ENCODE results near the gene GFRA1.

Gene GFRA1

DNA sequence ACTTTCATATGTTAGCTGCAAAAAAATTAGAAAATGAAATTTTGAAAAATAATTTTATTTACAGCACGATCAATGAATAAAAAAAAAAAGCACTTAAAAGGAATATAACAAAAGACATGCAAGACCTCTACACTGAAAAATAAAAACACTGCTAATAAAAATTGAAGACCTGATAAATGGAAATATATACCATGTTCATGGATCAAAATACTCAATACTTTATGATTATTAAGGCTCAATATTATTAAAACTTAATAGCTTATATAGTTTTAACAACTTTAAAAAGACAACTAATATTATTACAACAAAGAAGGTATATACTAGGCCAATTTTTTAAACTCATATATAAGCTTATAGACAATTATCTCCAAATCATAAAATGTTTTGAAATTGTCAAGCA lies 143.0 kb downstream of the GFRA1 start:
- no peak overlapping the region for H3K4me3 ChIP-seq (ENCODE audit: low read depth, low read length)
- DNase-seq (ENCODE audit: low read depth): no peak
- TF ChIP-seq, protein P1, sequence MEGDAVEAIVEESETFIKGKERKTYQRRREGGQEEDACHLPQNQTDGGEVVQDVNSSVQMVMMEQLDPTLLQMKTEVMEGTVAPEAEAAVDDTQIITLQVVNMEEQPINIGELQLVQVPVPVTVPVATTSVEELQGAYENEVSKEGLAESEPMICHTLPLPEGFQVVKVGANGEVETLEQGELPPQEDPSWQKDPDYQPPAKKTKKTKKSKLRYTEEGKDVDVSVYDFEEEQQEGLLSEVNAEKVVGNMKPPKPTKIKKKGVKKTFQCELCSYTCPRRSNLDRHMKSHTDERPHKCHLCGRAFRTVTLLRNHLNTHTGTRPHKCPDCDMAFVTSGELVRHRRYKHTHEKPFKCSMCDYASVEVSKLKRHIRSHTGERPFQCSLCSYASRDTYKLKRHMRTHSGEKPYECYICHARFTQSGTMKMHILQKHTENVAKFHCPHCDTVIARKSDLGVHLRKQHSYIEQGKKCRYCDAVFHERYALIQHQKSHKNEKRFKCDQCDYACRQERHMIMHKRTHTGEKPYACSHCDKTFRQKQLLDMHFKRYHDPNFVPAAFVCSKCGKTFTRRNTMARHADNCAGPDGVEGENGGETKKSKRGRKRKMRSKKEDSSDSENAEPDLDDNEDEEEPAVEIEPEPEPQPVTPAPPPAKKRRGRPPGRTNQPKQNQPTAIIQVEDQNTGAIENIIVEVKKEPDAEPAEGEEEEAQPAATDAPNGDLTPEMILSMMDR (IDR thresholded peaks at IDR 0.05; ENCODE audit: insufficient read depth, low read depth, low read length, missing control alignments): no peak

DNA sequence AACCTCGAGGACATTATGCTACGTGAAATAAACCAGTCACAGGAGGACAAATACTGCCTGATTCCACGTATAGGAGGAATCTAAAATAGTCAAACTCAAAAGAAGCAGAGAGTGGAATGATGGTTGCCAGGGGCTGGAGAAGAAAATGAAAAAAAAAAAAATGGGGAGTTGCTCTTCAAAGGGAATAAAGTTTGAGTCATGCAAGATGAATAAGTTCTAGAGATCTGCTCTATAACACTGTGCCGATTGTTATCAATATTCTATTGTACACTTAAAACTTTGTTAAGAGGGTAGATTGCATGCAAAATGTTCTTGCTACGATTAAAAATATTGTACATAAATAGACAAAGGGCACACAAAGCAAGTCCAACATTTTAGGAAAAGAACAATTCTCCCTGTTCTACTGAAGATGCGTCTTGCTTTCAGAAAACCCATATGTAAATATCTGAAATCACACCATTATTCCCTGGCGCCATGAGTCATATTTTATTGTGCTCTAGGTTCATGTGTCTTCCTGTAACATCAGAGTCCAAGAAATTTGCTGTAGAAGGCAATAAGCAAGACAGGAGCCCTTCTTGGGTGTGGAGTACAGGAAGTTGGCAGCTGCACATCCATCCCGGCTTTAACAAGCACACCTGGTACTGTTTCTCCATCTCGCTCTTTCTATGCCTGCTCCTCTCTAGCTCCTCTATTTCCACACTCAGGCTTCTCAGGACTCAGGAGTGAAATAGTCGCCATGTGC lies 145.9 kb downstream of the GFRA1 start:
- DNase-seq (ENCODE audit: low read depth): no peak
- H3K4me3 ChIP-seq (ENCODE audit: low read depth, low read length): no peak overlapping the region
- TF ChIP-seq, protein P1 (IDR thresholded peaks at IDR 0.05; ENCODE audit: insufficient read depth, low read depth, low read length, missing control alignments): no peak

DNA sequence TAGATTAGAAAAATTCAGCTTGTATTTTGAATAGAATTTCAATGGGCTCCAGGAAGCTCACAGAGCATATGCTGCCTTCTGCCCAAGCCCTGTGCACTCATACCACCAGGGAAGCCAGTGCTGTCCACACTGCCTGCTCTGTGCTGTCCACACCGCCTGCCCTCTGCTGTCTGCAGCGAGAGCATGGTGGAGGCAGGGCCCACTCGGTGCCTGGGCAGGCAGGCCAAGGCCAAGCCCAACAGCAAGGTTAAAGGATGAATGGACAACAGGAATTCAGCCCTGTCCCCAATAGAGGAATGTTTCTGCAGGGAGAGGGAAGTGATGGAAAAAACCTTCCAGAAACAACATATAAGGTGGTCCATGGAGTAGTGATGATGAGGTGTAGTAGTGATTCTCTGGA lies 146.8 kb downstream of the GFRA1 start:
- H3K4me3 ChIP-seq (ENCODE audit: low read depth, low read length): no peak overlapping the region
- TF ChIP-seq, protein P1 (IDR thresholded peaks at IDR 0.05; ENCODE audit: insufficient read depth, low read depth, low read length, missing control alignments): no peak
- DNase-seq (ENCODE audit: low read depth): no peak

DNA sequence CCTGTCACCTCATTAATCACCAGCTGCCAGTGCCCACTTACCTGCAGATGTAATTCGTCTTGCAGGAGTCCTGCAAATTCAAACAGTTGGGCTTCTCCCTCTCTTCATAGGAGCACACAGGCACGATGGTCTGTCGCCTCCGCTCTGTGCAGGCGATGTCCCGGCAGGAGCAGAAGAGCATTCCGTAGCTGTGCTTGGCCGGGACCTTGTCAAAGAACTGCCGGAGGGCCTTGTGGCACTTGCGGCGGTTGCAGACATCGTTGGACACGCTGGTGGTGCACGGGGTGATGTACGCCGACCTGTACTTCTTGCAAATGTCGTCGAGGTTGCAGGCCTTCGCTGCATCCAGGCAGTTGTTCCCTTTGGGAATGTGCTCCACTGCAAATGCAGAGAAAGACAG lies 147.8 kb downstream of the GFRA1 start:
- TF ChIP-seq, protein P1 (IDR thresholded peaks at IDR 0.05; ENCODE audit: insufficient read depth, low read depth, low read length, missing control alignments): no peak
- DNase-seq (ENCODE audit: low read depth): no peak
- H3K4me3 ChIP-seq (ENCODE audit: low read depth, low read length): no peak overlapping the region

DNA sequence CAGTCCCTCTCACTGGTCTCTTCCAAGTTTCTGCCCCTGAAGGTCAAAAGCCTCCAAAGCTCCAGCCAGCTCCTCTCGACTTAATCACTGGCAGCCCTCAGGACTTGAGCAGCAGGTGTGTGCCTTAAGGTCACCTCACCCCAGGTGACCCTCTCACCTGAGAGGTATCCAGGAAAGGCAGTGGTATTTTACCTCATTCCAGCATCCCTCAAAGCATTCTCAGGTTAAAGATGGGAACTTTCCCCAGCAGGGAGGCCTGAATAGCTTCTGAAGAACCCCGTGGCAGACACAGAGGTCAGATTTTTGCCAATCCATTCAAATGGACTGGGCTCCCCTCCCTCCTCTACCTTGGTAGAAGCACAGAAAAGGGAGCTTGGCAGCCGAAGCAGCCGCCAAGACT lies 148.2 kb downstream of the GFRA1 start:
- no peak for DNase-seq (ENCODE audit: low read depth)
- TF ChIP-seq, protein P1 (IDR thresholded peaks at IDR 0.05; ENCODE audit: insufficient read depth, low read depth, low read length, missing control alignments): no peak
- no peak overlapping the region for H3K4me3 ChIP-seq (ENCODE audit: low read depth, low read length)

DNA sequence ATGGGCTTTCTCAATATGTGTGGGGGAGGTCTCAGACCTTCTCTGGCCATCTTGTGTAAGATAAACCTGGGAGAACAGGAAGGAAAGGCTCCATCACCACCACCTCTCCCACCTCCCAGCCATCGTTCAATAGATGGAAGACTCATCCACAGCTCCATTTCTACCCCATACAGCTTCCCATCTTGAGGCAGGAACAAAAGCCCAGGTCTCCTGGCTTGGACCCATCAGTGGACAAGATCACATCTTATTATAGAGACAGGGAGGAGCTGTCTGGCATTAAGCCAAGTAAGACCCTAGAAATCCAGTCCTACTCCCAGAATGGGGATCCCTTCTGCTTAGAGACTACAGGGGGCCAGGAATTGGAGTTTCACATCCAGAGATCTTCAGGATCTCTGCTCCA lies 150.3 kb downstream of the GFRA1 start:
- TF ChIP-seq, protein P1 (IDR thresholded peaks at IDR 0.05; ENCODE audit: insufficient read depth, low read depth, low read length, missing control alignments): no peak
- DNase-seq (ENCODE audit: low read depth): no peak
- H3K4me3 ChIP-seq (ENCODE audit: low read depth, low read length): no peak overlapping the region
